ENCODE measurements around the gene ATP6V1B1.
A peak's percentile ranks its signal among the peaks of the same experiment; 100 is the strongest.

ATP6V1B1 gene

GRCh38 chr2:70981421-70981820, 45.7 kb downstream of the ATP6V1B1 start:
- Histone ChIP-seq H3K36me3 (ENCODE audit: control insufficient read depth, insufficient read depth, low read length) (peaks cover 2% of the 10 kb centered on the region), H3K9ac (ENCODE audit: low read depth, low read length) (no peak overlapping the region), H3K4me1 (ENCODE audit: control insufficient read depth, insufficient read depth, low read length) (peaks cover 13% of the 10 kb centered on the region), H3K4me3 (ENCODE audit: low read depth, low read length) (no peak overlapping the region), H3K27me3 (ENCODE audit: control insufficient read depth, insufficient read depth, low read length) (peaks cover 27% of the 10 kb centered on the region), H3K27ac (ENCODE audit: low read depth, low read length) (no peak overlapping the region), H3K9me3 (ENCODE audit: control insufficient read depth, insufficient read depth, low read length) (no peaks in the 10 kb centered on the region)

- peaks cover 2% of the 10 kb centered on the region for H3K36me3 ChIP-seq (ENCODE audit: control insufficient read depth, insufficient read depth, low read length)
- no peak overlapping the region for H3K4me3 ChIP-seq (ENCODE audit: low read depth, low read length)
- no peaks in the 10 kb centered on the region for H3K9me3 ChIP-seq (ENCODE audit: control insufficient read depth, insufficient read depth, low read length)
- peaks cover 11% of the 10 kb centered on the region for H3K4me1 ChIP-seq (ENCODE audit: control insufficient read depth, insufficient read depth, low read length)
- H3K27me3 ChIP-seq (ENCODE audit: control insufficient read depth, insufficient read depth, low read length) = peaks cover 27% of the 10 kb centered on the region
- H3K27ac ChIP-seq (ENCODE audit: low read depth, low read length) = no peak overlapping the region
- H3K9ac ChIP-seq (ENCODE audit: low read depth, low read length) = no peak overlapping the region
Observed at GRCh38 chr2:70981866-70982810, 46.4 kb downstream of the ATP6V1B1 start.

DNA sequence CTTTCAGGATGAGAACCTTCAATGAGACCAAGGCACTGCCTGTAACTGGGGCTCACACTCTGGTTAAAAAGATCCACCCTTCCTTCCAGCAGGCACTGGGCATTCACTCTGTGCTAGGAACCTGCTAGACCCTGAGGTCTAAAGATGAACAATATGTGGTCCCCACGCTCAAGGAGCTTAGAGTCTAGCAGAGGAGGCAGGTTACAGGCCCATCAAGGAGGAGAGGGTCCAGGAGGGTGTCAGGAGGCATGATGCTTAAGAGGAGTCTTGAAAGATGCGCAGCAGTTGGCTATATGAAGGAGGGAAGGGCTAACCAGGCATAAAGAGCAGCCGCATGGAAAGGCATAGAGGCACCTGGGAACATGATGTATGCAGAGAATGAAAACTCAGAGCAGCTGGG, 47.3 kb downstream of the ATP6V1B1 start:
- Histone ChIP-seq H3K27me3 (ENCODE audit: control insufficient read depth, insufficient read depth, low read length) (peaks cover 22% of the 10 kb centered on the region), H3K9me3 (ENCODE audit: control insufficient read depth, insufficient read depth, low read length) (no peaks in the 10 kb centered on the region), H3K27ac (ENCODE audit: low read depth, low read length) (no peak overlapping the region), H3K9ac (ENCODE audit: low read depth, low read length) (no peak overlapping the region), H3K4me1 (ENCODE audit: control insufficient read depth, insufficient read depth, low read length) (peaks cover 7% of the 10 kb centered on the region), H3K36me3 (ENCODE audit: control insufficient read depth, insufficient read depth, low read length) (peaks cover 10% of the 10 kb centered on the region), H3K4me3 (ENCODE audit: low read depth, low read length) (no peak overlapping the region)

DNA sequence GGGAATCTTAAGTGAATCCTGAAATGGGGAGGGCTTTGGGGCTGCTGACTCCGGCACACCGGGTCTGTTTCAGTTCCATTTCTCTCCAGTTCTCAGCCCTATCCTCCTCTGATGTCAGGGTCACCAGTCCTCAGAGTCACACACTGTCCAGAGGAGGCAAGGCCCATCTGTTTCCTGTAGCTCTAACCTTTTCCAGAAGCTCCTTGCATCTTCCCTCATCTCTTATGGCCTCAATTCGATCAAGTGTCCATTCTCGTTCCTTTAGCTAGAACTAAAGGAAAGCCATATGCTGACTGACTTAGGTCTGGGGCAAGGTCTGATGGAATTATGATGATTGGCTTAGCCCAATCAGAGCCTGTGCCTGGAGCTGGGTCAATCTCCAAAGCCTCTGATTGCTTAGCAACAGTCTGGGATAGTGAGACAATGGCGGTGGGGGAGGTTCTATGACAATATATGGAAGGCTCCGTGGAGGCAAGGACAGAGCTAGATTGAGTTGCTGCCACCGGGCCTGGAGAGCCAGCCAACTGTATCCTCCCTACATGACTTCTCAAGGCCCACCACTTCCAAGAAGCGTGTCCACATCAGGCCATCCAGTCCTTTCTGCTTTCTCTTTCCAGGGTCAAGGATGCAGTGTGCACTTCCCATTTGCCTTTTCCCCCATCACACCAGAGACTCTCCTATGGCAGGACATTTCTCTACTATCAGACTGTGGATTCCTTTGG, 48.0 kb downstream of the ATP6V1B1 start:
- no peak overlapping the region for H3K27ac ChIP-seq (ENCODE audit: low read depth, low read length)
- H3K4me1 ChIP-seq (ENCODE audit: control insufficient read depth, insufficient read depth, low read length) = 0 out of 2 replicates have a peak, but pooled peaks cover 4% of the 10 kb centered on the region
- peaks cover 17% of the 10 kb centered on the region for H3K36me3 ChIP-seq (ENCODE audit: control insufficient read depth, insufficient read depth, low read length)
- H3K27me3 ChIP-seq (ENCODE audit: control insufficient read depth, insufficient read depth, low read length) = peaks cover 15% of the 10 kb centered on the region
- no peaks in the 10 kb centered on the region for H3K9me3 ChIP-seq (ENCODE audit: control insufficient read depth, insufficient read depth, low read length)
- no peak overlapping the region for H3K9ac ChIP-seq (ENCODE audit: low read depth, low read length)
- H3K4me3 ChIP-seq (ENCODE audit: low read depth, low read length) = no peak overlapping the region

- H3K4me1 ChIP-seq (ENCODE audit: control insufficient read depth, insufficient read depth, low read length) = 0 out of 2 replicates have a peak, but pooled peaks cover 2% of the 10 kb centered on the region
- H3K9ac ChIP-seq (ENCODE audit: low read depth, low read length) = no peak overlapping the region
- peaks cover 10% of the 10 kb centered on the region for H3K27me3 ChIP-seq (ENCODE audit: control insufficient read depth, insufficient read depth, low read length)
- no peaks in the 10 kb centered on the region for H3K9me3 ChIP-seq (ENCODE audit: control insufficient read depth, insufficient read depth, low read length)
- peaks cover 22% of the 10 kb centered on the region for H3K36me3 ChIP-seq (ENCODE audit: control insufficient read depth, insufficient read depth, low read length)
- H3K27ac ChIP-seq (ENCODE audit: low read depth, low read length) = no peak overlapping the region
- H3K4me3 ChIP-seq (ENCODE audit: low read depth, low read length) = no peak overlapping the region
Observed at GRCh38 chr2:70984228-70984575, 48.5 kb downstream of the ATP6V1B1 start.

DNA sequence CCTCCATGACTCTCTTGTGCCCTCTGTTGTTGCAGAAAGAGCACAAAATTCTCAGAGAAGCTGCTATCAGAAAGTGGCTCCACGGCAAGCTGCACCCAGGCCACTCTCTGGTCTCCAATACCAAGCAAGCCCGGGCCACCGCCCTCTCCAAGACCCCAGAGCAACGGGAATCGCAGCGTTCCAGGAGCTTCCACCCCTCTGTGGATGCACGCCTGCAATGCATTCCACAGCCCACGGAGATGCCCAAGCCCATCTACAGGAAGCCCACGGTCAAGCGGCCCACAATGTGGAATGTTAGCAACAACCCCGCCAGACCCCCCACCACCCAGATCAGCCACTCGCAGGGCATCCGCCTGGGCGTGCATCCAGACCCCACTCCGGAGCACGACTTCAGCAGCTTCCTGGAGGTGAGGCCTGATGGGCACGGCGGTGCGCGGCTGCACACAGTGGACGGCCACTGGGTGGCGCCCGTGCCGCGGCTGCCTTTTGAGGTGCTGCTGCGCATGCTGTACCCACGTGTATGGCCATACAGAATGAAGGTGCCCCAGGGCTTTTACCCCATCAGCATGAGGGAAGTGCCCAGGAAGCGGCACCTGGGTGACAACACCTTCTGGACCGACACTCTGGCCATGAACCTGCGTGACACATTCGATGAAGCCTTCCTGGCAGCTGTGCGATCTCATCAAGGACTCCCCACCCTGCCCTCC, 49.0 kb downstream of the ATP6V1B1 start:
- H3K4me3 ChIP-seq (ENCODE audit: low read depth, low read length) = peak overlapping the region; percentile 39; the same call in 1 of the 2 replicates
- peaks cover 4% of the 10 kb centered on the region for H3K27me3 ChIP-seq (ENCODE audit: control insufficient read depth, insufficient read depth, low read length)
- H3K27ac ChIP-seq (ENCODE audit: low read depth, low read length) = no peak overlapping the region
- no peak overlapping the region for H3K9ac ChIP-seq (ENCODE audit: low read depth, low read length)
- no peaks in the 10 kb centered on the region for H3K9me3 ChIP-seq (ENCODE audit: control insufficient read depth, insufficient read depth, low read length)
- H3K36me3 ChIP-seq (ENCODE audit: control insufficient read depth, insufficient read depth, low read length) = peaks cover 28% of the 10 kb centered on the region
- H3K4me1 ChIP-seq (ENCODE audit: control insufficient read depth, insufficient read depth, low read length) = no peaks in the 10 kb centered on the region

DNA sequence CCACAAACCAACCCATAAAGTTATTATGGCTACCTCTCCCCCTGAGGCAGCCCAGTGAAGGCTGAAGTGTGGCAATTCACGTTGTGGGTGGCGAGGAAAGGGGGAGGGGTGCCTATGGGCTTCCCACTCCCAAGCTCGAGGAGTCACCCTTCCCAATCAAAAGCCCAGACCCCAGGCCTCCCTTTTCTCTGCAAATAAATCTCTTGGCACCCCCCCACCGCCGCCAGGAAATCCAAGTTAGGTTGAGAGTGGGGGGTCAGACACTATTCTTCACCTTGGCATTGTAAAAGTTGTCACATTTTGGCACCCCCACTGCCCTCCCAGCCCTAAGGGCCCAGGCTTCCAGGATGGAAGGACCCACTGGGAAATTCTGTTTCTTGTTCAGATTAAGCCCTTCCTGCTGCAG, 49.6 kb downstream of the ATP6V1B1 start:
- no peaks in the 10 kb centered on the region for H3K9me3 ChIP-seq (ENCODE audit: control insufficient read depth, insufficient read depth, low read length)

GRCh38 chr2:70985956-70986355, 50.3 kb downstream of the ATP6V1B1 start:
- H3K9ac ChIP-seq (ENCODE audit: low read depth, low read length) = no peak overlapping the region
- peaks cover 36% of the 10 kb centered on the region for H3K36me3 ChIP-seq (ENCODE audit: control insufficient read depth, insufficient read depth, low read length)
- H3K4me3 ChIP-seq (ENCODE audit: low read depth, low read length) = no peak overlapping the region
- H3K9me3 ChIP-seq (ENCODE audit: control insufficient read depth, insufficient read depth, low read length) = no peaks in the 10 kb centered on the region
- H3K27me3 ChIP-seq (ENCODE audit: control insufficient read depth, insufficient read depth, low read length) = no peaks in the 10 kb centered on the region; the same call in 1 of the 2 replicates
- H3K27ac ChIP-seq (ENCODE audit: low read depth, low read length) = no peak overlapping the region
- H3K4me1 ChIP-seq (ENCODE audit: control insufficient read depth, insufficient read depth, low read length) = no peaks in the 10 kb centered on the region

More for the DNA sequence above, 49.6 kb downstream of the ATP6V1B1 start:
- H3K36me3 ChIP-seq (ENCODE audit: control insufficient read depth, insufficient read depth, low read length) = peaks cover 33% of the 10 kb centered on the region
- no peak overlapping the region for H3K9ac ChIP-seq (ENCODE audit: low read depth, low read length)
- no peak overlapping the region for H3K27ac ChIP-seq (ENCODE audit: low read depth, low read length)
- no peaks in the 10 kb centered on the region for H3K4me1 ChIP-seq (ENCODE audit: control insufficient read depth, insufficient read depth, low read length)
- H3K27me3 ChIP-seq (ENCODE audit: control insufficient read depth, insufficient read depth, low read length) = no peaks in the 10 kb centered on the region; the same call in 1 of the 2 replicates
- no peak overlapping the region for H3K4me3 ChIP-seq (ENCODE audit: low read depth, low read length)

GRCh38 chr2:70986499-70987189, 50.9 kb downstream of the ATP6V1B1 start:
- Histone ChIP-seq H3K27me3 (ENCODE audit: control insufficient read depth, insufficient read depth, low read length) (no peaks in the 10 kb centered on the region; the same call in 1 of the 2 replicates), H3K27ac (ENCODE audit: low read depth, low read length) (no peak overlapping the region), H3K4me3 (ENCODE audit: low read depth, low read length) (no peak overlapping the region), H3K9me3 (ENCODE audit: control insufficient read depth, insufficient read depth, low read length) (no peaks in the 10 kb centered on the region), H3K36me3 (ENCODE audit: control insufficient read depth, insufficient read depth, low read length) (peaks cover 36% of the 10 kb centered on the region), H3K9ac (ENCODE audit: low read depth, low read length) (no peak overlapping the region), H3K4me1 (ENCODE audit: control insufficient read depth, insufficient read depth, low read length) (no peaks in the 10 kb centered on the region)

- Histone ChIP-seq H3K4me3 (ENCODE audit: low read depth, low read length) (no peak overlapping the region), H3K9me3 (ENCODE audit: control insufficient read depth, insufficient read depth, low read length) (no peaks in the 10 kb centered on the region), H3K4me1 (ENCODE audit: control insufficient read depth, insufficient read depth, low read length) (no peaks in the 10 kb centered on the region), H3K27me3 (ENCODE audit: control insufficient read depth, insufficient read depth, low read length) (no peaks in the 10 kb centered on the region; the same call in 1 of the 2 replicates), H3K27ac (ENCODE audit: low read depth, low read length) (no peak overlapping the region), H3K9ac (ENCODE audit: low read depth, low read length) (no peak overlapping the region), H3K36me3 (ENCODE audit: control insufficient read depth, insufficient read depth, low read length) (peaks cover 36% of the 10 kb centered on the region)
Observed at GRCh38 chr2:70987386-70987785, 51.7 kb downstream of the ATP6V1B1 start.

Data from HUES48 (cell line).